SK-MEL-5 (cell line): Measurements from ENCODE around the gene SARS2. TPM values are rescaled to one million over a fixed set of nuclear protein-coding genes. Genes with fewer than 3 reads are reported as not detected.

Experiments
- DNase-seq: peaks from one replicate; pipeline ENCODE4 v3.0.0-alpha.2; 2016; ENCODE audit warnings: low read depth, low spot score
- in situ Hi-C: cut with HindIII; loops from 2 replicates; pipeline ENCODE4 v1.10.0; 2016; ENCODE audit warnings: low sequenced_read_pairs, high pct_unique_total_duplicates, low pct_unique_long_range_greater_than_20kb
- total RNA-seq: library from RNA; depleted of rRNA; stranded (reverse); fragments of >200 nt; shearing (Covaris generic); gene quantifications from 2 replicates; pipeline ENCODE4 v1.2.3, GENCODE V29; 2014

SARS2 gene
- total RNA-seq, 1 experiment from 2014 or later: 19.0 TPM

- no peak for DNase-seq
- in situ Hi-C loops: no loop called here
Observed at GRCh38 chr19:38924388-38924787, 6.2 kb downstream of the SARS2 start.

GRCh38 chr19:38922482-38922881, 8.1 kb downstream of the SARS2 start:
- no peak for DNase-seq
- in situ Hi-C loops: no loop called here

GRCh38 chr19:38921420-38922274, 8.9 kb downstream of the SARS2 start:
- in situ Hi-C loops: no loop called here
- no peak for DNase-seq

- no peak for DNase-seq
- in situ Hi-C loops: no loop called here
Observed at GRCh38 chr19:38920602-38921419, 9.8 kb downstream of the SARS2 start.

- no peak for DNase-seq
- in situ Hi-C loops: no loop called here
Observed at GRCh38 chr19:38919837-38920601, 10.5 kb downstream of the SARS2 start.

GRCh38 chr19:38918526-38918925, 12.0 kb downstream of the SARS2 start:
- in situ Hi-C loops: no loop called here
- DNase-seq: no peak

GRCh38 chr19:38917921-38918491, 12.6 kb downstream of the SARS2 start:
- DNase-seq: peak; percentile 34
- in situ Hi-C loops: no loop called here

- in situ Hi-C loops: no loop called here
Observed at GRCh38 chr19:38917516-38917915, 13.0 kb downstream of the SARS2 start.

GRCh38 chr19:38915329-38916321, 14.9 kb downstream of the SARS2 start:
- in situ Hi-C loops: no loop called here
- DNase-seq: no peak

More at GRCh38 chr19:38917516-38917915, 13.0 kb downstream of the SARS2 start:
- no peak for DNase-seq

GRCh38 chr19:38913958-38914357, 16.6 kb downstream of the SARS2 start:
- no peak for DNase-seq
- in situ Hi-C loops: no loop called here

GRCh38 chr19:38912600-38913514, 17.7 kb downstream of the SARS2 start:
- in situ Hi-C loops: no loop called here

GRCh38 chr19:38911388-38912001, 19.1 kb downstream of the SARS2 start:
- in situ Hi-C loops: no loop called here
- DNase-seq: no peak

More at GRCh38 chr19:38912600-38913514, 17.7 kb downstream of the SARS2 start:
- DNase-seq: no peak

- no peak for DNase-seq
- in situ Hi-C loops: no loop called here
Observed at GRCh38 chr19:38910488-38910887, 20.1 kb downstream of the SARS2 start.

GRCh38 chr19:38908911-38909310, 21.7 kb downstream of the SARS2 start:
- in situ Hi-C loops: no loop called here
- no peak for DNase-seq

- in situ Hi-C loops: no loop called here
- DNase-seq: no peak
Observed at GRCh38 chr19:38907670-38908069, 22.9 kb downstream of the SARS2 start.
